Hematopoietic multipotent progenitor cell treated with erythropoietin and hydrocortisone succinate and interleukin-3 and kit ligand, for 6 days (in vitro differentiated cells): ENCODE measurements around the gene WDFY4.

Experiments
- DNase-seq: peaks from one replicate; pipeline ENCODE4 v3.0.0-alpha.2; 2015

The WDFY4 gene

GRCh38 chr10:48882881-48883280 is 198.2 kb downstream of the WDFY4 start:
- no peak for DNase-seq

- no peak for DNase-seq
Observed at GRCh38 chr10:48883701-48884100, 199.0 kb downstream of the WDFY4 start.

- no peak for DNase-seq
Observed at GRCh38 chr10:48884179-48885045, 199.7 kb downstream of the WDFY4 start.

- DNase-seq = peak; percentile 28
Observed at GRCh38 chr10:48885376-48885775, 200.7 kb downstream of the WDFY4 start.

GRCh38 chr10:48887982-48888381 is 203.3 kb downstream of the WDFY4 start:
- DNase-seq = no peak

GRCh38 chr10:48890888-48891850 is 206.5 kb downstream of the WDFY4 start:
- DNase-seq = no peak

- no peak for DNase-seq
Observed at GRCh38 chr10:48894911-48895802, 210.5 kb downstream of the WDFY4 start.

GRCh38 chr10:48895803-48896195 is 211.1 kb downstream of the WDFY4 start:
- no peak for DNase-seq

GRCh38 chr10:48896756-48897440 is 212.2 kb downstream of the WDFY4 start:
- no peak for DNase-seq

GRCh38 chr10:48897441-48897790 is 212.7 kb downstream of the WDFY4 start:
- no peak for DNase-seq

- DNase-seq = no peak
Observed at GRCh38 chr10:48898426-48898825, 213.8 kb downstream of the WDFY4 start.

- DNase-seq = no peak
Observed at GRCh38 chr10:48899781-48900180, 215.1 kb downstream of the WDFY4 start.

- no peak for DNase-seq
Observed at GRCh38 chr10:48900371-48900801, 215.7 kb downstream of the WDFY4 start.

- no peak for DNase-seq
Observed at GRCh38 chr10:48901319-48901718, 216.6 kb downstream of the WDFY4 start.

GRCh38 chr10:48902096-48902495 is 217.4 kb downstream of the WDFY4 start:
- no peak for DNase-seq

- DNase-seq = no peak
Observed at GRCh38 chr10:48903151-48903550, 218.5 kb downstream of the WDFY4 start.

GRCh38 chr10:48904861-48905260 is 220.2 kb downstream of the WDFY4 start:
- no peak for DNase-seq

- no peak for DNase-seq
Observed at GRCh38 chr10:48905311-48905710, 220.6 kb downstream of the WDFY4 start.

- DNase-seq = no peak
Observed at GRCh38 chr10:48906841-48907240, 222.2 kb downstream of the WDFY4 start.

GRCh38 chr10:48907730-48908129 is 223.1 kb downstream of the WDFY4 start:
- DNase-seq = no peak

GRCh38 chr10:48910548-48910947 is 225.9 kb downstream of the WDFY4 start:
- DNase-seq = peak; percentile 3

- DNase-seq = no peak
Observed at GRCh38 chr10:48913674-48914073, 229.0 kb downstream of the WDFY4 start.
